IMR-90 (cell line): Measurements from ENCODE around the gene TMEM37.

Experiments
- RCOR1 ChIP-seq: IDR thresholded peaks from 2 replicates; pipeline ENCODE4 v1.6.1; 2012; ENCODE audit warnings: mild to moderate bottlenecking, low read length, improper control_type of control experiment; ENCODE audit not compliant: insufficient replicate concordance
- RFX5 ChIP-seq: IDR thresholded peaks from 2 replicates; pipeline ENCODE4 v1.8.0; 2012; ENCODE audit warnings: low read depth, mild to moderate bottlenecking, low read length, moderate library complexity
- TF ChIP-seq, protein P1 (sequence below): conservative IDR thresholded peaks from 2 replicates; pipeline ENCODE4 v1.5.1; 2012; ENCODE audit warnings: mild to moderate bottlenecking, low read depth, low read length, improper control_type of control experiment

GRCh38 chr2:119482481-119483394 lies 51.1 kb downstream of the TMEM37 start:
- TF ChIP-seq, protein P1, sequence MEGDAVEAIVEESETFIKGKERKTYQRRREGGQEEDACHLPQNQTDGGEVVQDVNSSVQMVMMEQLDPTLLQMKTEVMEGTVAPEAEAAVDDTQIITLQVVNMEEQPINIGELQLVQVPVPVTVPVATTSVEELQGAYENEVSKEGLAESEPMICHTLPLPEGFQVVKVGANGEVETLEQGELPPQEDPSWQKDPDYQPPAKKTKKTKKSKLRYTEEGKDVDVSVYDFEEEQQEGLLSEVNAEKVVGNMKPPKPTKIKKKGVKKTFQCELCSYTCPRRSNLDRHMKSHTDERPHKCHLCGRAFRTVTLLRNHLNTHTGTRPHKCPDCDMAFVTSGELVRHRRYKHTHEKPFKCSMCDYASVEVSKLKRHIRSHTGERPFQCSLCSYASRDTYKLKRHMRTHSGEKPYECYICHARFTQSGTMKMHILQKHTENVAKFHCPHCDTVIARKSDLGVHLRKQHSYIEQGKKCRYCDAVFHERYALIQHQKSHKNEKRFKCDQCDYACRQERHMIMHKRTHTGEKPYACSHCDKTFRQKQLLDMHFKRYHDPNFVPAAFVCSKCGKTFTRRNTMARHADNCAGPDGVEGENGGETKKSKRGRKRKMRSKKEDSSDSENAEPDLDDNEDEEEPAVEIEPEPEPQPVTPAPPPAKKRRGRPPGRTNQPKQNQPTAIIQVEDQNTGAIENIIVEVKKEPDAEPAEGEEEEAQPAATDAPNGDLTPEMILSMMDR, result no peak
- TF ChIP-seq RCOR1, result no peak
- no peak for TF ChIP-seq RFX5
